Activated CD8-positive, alpha-beta T cell treated with anti-CD3 and anti-CD28 coated beads, Interleukin-2, amount 10 ng/mL, durations not matched to agents 7 days and 5 days (primary cell): Measurements from ENCODE around the gene SLC9A8. TPM values are rescaled to one million over a fixed set of nuclear protein-coding genes. Genes with fewer than 3 reads are reported as not detected.
"Not testable (repeated sequence)": the region's sequence is repeated elsewhere in the genome, so short reads cannot be mapped to it uniquely, and the experiment has no call there.

Experiments used
- ATAC-seq: fragments of 150-1000 bp; cut with Tn5 transposase; one replicate; pipeline ENCODE4 v1.10.0; 2021; ENCODE audit warnings: moderate library complexity
- CTCF ChIA-PET: fragments of 350-600 bp; sonication (Branson Sonifier 250); formaldehyde crosslinking; loops from one replicate; lab custom pipeline; 2021; ENCODE audit warnings: antibody characterized with exemption; lab: Charles Lee
- POLR2A ChIA-PET: fragments of 350-600 bp; sonication (Branson Sonifier 250); formaldehyde crosslinking; loops from one replicate; lab custom pipeline; 2021; ENCODE audit warnings: antibody characterized with exemption; lab: Charles Lee
- DNase-seq: peaks from one replicate; pipeline ENCODE4 v3.0.0-alpha.2; 2020
- H3K27ac Mint-ChIP-seq: one replicate; pipeline ENCODE4 v1.8.0; 2021; ENCODE audit warnings: mild to moderate bottlenecking, mixed read lengths
- H3K27me3 Mint-ChIP-seq: one replicate; pipeline ENCODE4 v1.8.0; 2021; ENCODE audit warnings: low read depth, mixed read lengths
- H3K36me3 Mint-ChIP-seq: one replicate; pipeline ENCODE4 v1.8.0; 2021; ENCODE audit warnings: low read depth, mixed read lengths
- H3K4me1 Mint-ChIP-seq: one replicate; pipeline ENCODE4 v1.8.0; 2021; ENCODE audit warnings: low read depth, mixed read lengths
- H3K4me3 Mint-ChIP-seq: one replicate; pipeline ENCODE4 v1.8.0; 2021; ENCODE audit warnings: mild to moderate bottlenecking, mixed read lengths
- H3K9me3 Mint-ChIP-seq: one replicate; pipeline ENCODE4 v1.8.0; 2022; ENCODE audit warnings: mixed read lengths; ENCODE audit not compliant: insufficient read depth
- total RNA-seq, 2 experiments: library from RNA; stranded (reverse); gene quantifications; one replicate each; pipeline ENCODE4 v1.2.3, GENCODE V29; 2021

Gene SLC9A8
- total RNA-seq, 2 experiments from 2014 or later: 19.4 to 20.5 TPM

DNA sequence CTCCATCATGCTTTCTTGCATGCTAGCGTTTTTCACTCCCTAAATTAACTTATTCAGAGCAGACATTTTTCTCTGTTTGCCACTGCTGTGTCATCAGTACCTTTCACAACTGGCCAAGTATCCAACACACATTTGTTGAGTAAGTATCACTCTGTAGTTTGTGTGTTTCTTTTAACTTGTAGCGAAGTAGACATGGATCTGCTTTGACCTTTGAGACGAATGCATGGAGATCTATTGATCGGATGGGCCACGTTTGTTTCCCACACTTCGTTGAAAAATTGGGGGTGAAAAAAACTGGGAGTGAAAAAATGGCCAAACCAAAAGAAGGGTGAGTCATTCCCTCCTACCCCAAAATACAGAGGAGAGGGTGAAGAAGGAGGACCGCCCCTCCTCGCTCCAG is 12.9 kb upstream of the SLC9A8 start:
- DNase-seq: no peak
- H3K36me3 Mint-ChIP-seq: no peaks in the 10 kb centered on the region
- H3K27me3 Mint-ChIP-seq: peaks cover 9% of the 10 kb centered on the region
- no peak overlapping the region for H3K27ac Mint-ChIP-seq
- H3K4me3 Mint-ChIP-seq: no peak overlapping the region
- POLR2A ChIA-PET: no interaction called here
- CTCF ChIA-PET: interaction anchor here (1.2 kb wide), 1 partner anchor 24 kb away, joined by 3 read pairs; no protein-coding TSS in a partner anchor
- ATAC-seq: no peak
- peaks cover 46% of the 10 kb centered on the region for H3K4me1 Mint-ChIP-seq
- no peaks in the 10 kb centered on the region for H3K9me3 Mint-ChIP-seq

GRCh38 chr20:49803418-49803817 is 9.2 kb upstream of the SLC9A8 start:
- no peak overlapping the region for H3K4me3 Mint-ChIP-seq
- CTCF ChIA-PET: no interaction called here
- POLR2A ChIA-PET: interaction anchor here (3.0 kb wide), 1 partner anchor 9 kb away, joined by 17 read pairs; the partner anchor contains the start of gene SLC9A8
- H3K9me3 Mint-ChIP-seq: no peaks in the 10 kb centered on the region
- H3K27ac Mint-ChIP-seq: no peak overlapping the region
- no peak for DNase-seq
- no peak for ATAC-seq
- H3K4me1 Mint-ChIP-seq: peaks cover 50% of the 10 kb centered on the region
- H3K27me3 Mint-ChIP-seq: peaks cover 3% of the 10 kb centered on the region
- H3K36me3 Mint-ChIP-seq: no peaks in the 10 kb centered on the region

DNA sequence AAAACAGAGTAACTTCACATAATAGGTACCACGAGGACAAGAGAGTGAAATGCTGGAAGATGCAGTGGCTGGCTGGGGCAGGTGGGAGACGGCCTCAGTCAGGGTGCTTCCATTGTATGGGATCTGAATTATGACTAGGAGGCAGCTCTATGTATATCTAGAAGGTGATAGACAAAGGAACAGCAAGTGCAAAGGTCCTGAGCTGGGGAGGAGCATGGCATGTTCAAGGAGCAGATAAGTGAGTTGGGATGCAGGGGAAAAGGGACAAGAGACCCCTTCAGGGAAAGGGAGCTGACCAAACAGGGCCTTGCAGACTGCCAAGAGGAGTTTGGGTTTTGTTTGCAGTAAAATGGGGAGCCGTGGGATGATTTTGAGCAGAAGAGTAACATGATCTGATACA is 8.3 kb upstream of the SLC9A8 start:
- ChIA-PET POLR2A (interaction anchor here (0.6 kb wide), 1 partner anchor 950 kb away, joined by 3 read pairs; no protein-coding TSS in a partner anchor), CTCF (no interaction called here)
- no peaks in the 10 kb centered on the region for H3K9me3 Mint-ChIP-seq
- H3K4me3 Mint-ChIP-seq: no peak overlapping the region
- H3K36me3 Mint-ChIP-seq: no peaks in the 10 kb centered on the region
- no peaks in the 10 kb centered on the region for H3K27me3 Mint-ChIP-seq
- H3K4me1 Mint-ChIP-seq: peaks cover 50% of the 10 kb centered on the region
- ATAC-seq: no peak
- H3K27ac Mint-ChIP-seq: no peak overlapping the region
- DNase-seq: no peak

- H3K4me1 Mint-ChIP-seq: peaks cover 41% of the 10 kb centered on the region
- H3K9me3 Mint-ChIP-seq, H3K36me3 Mint-ChIP-seq, H3K27me3 Mint-ChIP-seq, CTCF ChIA-PET, POLR2A ChIA-PET: not testable (repeated sequence)
- peak; percentile 70 for ATAC-seq
- DNase-seq: peak; percentile 42
- H3K27ac Mint-ChIP-seq: peak overlapping the region; percentile 68
- H3K4me3 Mint-ChIP-seq: peak overlapping the region; percentile 17
Measured at GRCh38 chr20:49805224-49805876, 7.3 kb upstream of the SLC9A8 start.

DNA sequence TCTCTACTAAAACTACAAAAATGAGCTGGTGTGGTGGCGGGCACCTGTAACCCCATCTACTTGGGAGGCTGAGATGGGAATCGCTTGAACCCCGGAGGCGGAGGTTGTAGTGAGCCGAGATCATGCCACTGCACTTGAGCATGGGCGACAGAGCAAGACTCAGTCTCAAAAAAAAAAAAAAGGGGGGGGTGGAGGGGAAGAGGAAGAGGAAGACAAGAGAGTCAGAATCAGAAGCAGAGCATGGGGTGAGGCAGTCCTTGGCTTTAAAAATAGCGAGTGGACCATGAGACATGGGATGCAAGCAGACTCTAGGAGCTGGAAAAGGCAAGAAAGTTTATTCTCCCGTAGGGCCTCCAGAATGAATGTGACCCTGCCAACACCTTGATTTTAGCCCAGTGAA is 3.9 kb upstream of the SLC9A8 start:
- ATAC-seq (no peak), DNase-seq (no peak)
- Mint-ChIP-seq H3K36me3 (peaks cover 7% of the 10 kb centered on the region), H3K9me3 (no peaks in the 10 kb centered on the region), H3K27me3 (no peaks in the 10 kb centered on the region), H3K4me3 (no peak overlapping the region), H3K27ac (no peak overlapping the region), H3K4me1 (peaks cover 35% of the 10 kb centered on the region)
- ChIA-PET CTCF (interaction anchor here (1.0 to 1.6 kb wide), 2 partner anchors 198 to 267 kb away, joined by 3 read pairs; no protein-coding TSS in a partner anchor), POLR2A (no interaction called here)

DNA sequence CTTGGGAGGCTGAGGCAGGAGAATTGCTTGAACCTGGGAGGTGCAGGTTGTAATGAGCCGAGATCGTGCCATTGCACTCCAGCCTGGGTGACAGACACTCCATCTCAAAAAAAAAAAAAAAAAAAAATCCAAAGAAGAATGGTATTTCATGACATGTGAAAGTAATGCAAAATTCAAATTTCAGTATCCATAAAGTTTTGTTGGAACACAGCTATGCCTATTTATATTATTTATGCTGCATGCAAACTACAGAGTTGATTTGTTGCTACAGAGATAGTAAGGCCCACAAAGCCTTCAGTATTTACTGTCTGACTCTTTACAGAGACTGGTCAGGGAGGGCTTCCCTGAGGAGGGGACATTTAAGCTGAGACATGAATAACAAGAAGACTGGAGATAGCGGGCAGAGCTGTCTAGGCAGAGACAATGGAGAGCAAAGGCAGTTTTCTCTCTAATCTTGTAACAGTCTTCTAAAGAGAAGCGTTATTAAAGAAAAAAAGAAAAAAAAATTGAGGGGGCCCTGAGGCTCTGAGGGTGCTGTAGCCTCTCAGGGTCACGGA is 2.7 kb upstream of the SLC9A8 start:
- H3K4me1 Mint-ChIP-seq: peaks cover 40% of the 10 kb centered on the region
- ChIA-PET CTCF (interaction anchor here (1.0 to 1.6 kb wide), 2 partner anchors 199 to 268 kb away, joined by 3 read pairs; no protein-coding TSS in a partner anchor), POLR2A (no interaction called here)
- H3K27me3 Mint-ChIP-seq: no peaks in the 10 kb centered on the region
- no peak overlapping the region for H3K27ac Mint-ChIP-seq
- ATAC-seq (no peak), DNase-seq (no peak)
- H3K36me3 Mint-ChIP-seq: peaks cover 13% of the 10 kb centered on the region
- H3K9me3 Mint-ChIP-seq: no peaks in the 10 kb centered on the region
- no peak overlapping the region for H3K4me3 Mint-ChIP-seq

- POLR2A ChIA-PET: interaction anchor here (1.0 kb wide), 1 partner anchor 13 kb away, joined by 3 read pairs; no protein-coding TSS in a partner anchor
- H3K4me3 Mint-ChIP-seq: no peak overlapping the region
- no peaks in the 10 kb centered on the region for H3K27me3 Mint-ChIP-seq
- peaks cover 35% of the 10 kb centered on the region for H3K4me1 Mint-ChIP-seq
- H3K27ac Mint-ChIP-seq: no peak overlapping the region
- no peaks in the 10 kb centered on the region for H3K9me3 Mint-ChIP-seq
- H3K36me3 Mint-ChIP-seq: peaks cover 21% of the 10 kb centered on the region
- CTCF ChIA-PET: interaction anchor here (0.8 kb wide), 1 partner anchor 36 kb away, joined by 3 read pairs; no protein-coding TSS in a partner anchor
- ATAC-seq (no peak), DNase-seq (no peak)
Measured at GRCh38 chr20:49810491-49811190, 2.0 kb upstream of the SLC9A8 start.

DNA sequence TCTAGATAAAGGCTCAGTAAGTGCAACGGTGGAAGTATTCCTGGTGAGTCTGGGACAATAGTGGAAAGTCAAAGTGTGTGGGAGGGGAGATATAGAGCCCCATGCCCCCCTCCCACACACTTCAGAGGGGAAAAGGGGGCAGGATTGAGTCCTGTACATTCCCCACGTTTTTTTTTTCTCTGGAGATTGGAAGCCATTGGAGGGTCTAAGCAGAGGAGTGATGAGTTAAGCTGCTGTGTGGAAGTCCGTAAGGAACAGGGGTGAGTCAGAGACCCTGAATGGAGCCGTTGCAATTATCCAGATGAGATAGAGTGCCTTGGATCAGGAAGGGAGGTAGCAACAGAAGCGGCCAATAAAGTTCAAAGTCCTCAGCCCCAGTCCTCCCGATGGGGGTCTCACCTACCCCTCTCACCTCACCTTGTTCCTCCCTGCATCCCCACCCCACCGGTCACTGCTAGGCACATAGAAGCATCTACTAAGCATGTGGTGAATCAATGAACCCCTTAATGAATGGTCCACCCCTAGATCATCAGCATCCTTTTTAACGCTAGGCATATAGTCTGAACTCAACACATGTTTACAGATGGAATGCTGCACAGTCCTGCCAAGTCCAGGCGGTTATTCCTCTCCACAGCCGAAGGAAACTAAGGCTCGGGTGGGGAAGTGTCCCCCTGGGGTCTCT is 662 bp upstream of the SLC9A8 start:
- peaks cover 32% of the 10 kb centered on the region for H3K4me1 Mint-ChIP-seq
- ATAC-seq: peak; percentile 9

GRCh38 chr20:49813305-49813974 is 812 bp downstream of the SLC9A8 start:
- POLR2A ChIA-PET: interaction anchor here (0.7 to 2.3 kb wide), 14 partner anchors 8 to 1073 kb away, joined by 3 to 17 read pairs (median 4); no protein-coding TSS in a partner anchor
- Mint-ChIP-seq H3K4me3 (peak overlapping the region; percentile 97), H3K27ac (peak overlapping the region; percentile 95), H3K9me3 (no peaks in the 10 kb centered on the region), H3K36me3 (peaks cover 47% of the 10 kb centered on the region), H3K4me1 (peaks cover 38% of the 10 kb centered on the region), H3K27me3 (no peaks in the 10 kb centered on the region)
- DNase-seq (no peak), ATAC-seq (no peak)
- CTCF ChIA-PET: interaction anchor here (0.9 to 2.4 kb wide), 5 partner anchors 9 to 271 kb away, joined by 3 to 13 read pairs (median 6); no protein-coding TSS in a partner anchor

More for the DNA sequence above, 662 bp upstream of the SLC9A8 start:
- CTCF ChIA-PET: interaction anchor here (1.3 to 2.4 kb wide), 3 partner anchors 10 to 270 kb away, joined by 3 to 8 read pairs (median 6); no protein-coding TSS in a partner anchor
- H3K27ac Mint-ChIP-seq: peak overlapping the region; percentile 92
- POLR2A ChIA-PET: interaction anchor here (0.7 to 2.3 kb wide), 7 partner anchors 9 to 142 kb away, joined by 3 to 17 read pairs (median 4); no protein-coding TSS in a partner anchor
- DNase-seq: no peak
- H3K27me3 Mint-ChIP-seq: no peaks in the 10 kb centered on the region
- peak overlapping the region; percentile 97 for H3K4me3 Mint-ChIP-seq
- H3K9me3 Mint-ChIP-seq: no peaks in the 10 kb centered on the region
- peaks cover 32% of the 10 kb centered on the region for H3K36me3 Mint-ChIP-seq

- H3K4me3 Mint-ChIP-seq: peak overlapping the region; percentile 97
- CTCF ChIA-PET: interaction anchor here (2.3 to 2.4 kb wide), 2 partner anchors 12 to 32 kb away, joined by 6 to 13 read pairs; no protein-coding TSS in a partner anchor
- H3K9me3 Mint-ChIP-seq: peaks cover under 1% of the 10 kb centered on the region
- ATAC-seq: no peak
- no peak for DNase-seq
- POLR2A ChIA-PET: interaction anchor here (0.6 to 2.0 kb wide), 2 partner anchors 10 to 16 kb away, joined by 3 to 11 read pairs; no protein-coding TSS in a partner anchor
- peak overlapping the region; percentile 95 for H3K27ac Mint-ChIP-seq
- peaks cover 38% of the 10 kb centered on the region for H3K4me1 Mint-ChIP-seq
- no peaks in the 10 kb centered on the region for H3K27me3 Mint-ChIP-seq
- peaks cover 54% of the 10 kb centered on the region for H3K36me3 Mint-ChIP-seq
Measured at GRCh38 chr20:49814057-49814694, 1.5 kb downstream of the SLC9A8 start.
